Measurements from ENCODE around the gene EPHA3. TPM values are rescaled to one million over a fixed set of nuclear protein-coding genes. Genes with fewer than 3 reads are reported as not detected.

The EPHA3 gene
- total and polyA plus RNA-seq, 10 of the 15 experiments (the other 5 are each of a cell fraction or from before 2014, with no cell fraction given): 0.03 to 39.0 (median 0.07) TPM; not detected in 4

- H3K27ac ChIP-seq (ENCODE audit: control insufficient read depth, insufficient read depth): no peak overlapping the region
- no peak for FAIRE-seq
- no peak overlapping the region for H3K9ac ChIP-seq (ENCODE audit: control insufficient read depth, insufficient read depth, low read length)
- CTCF ChIA-PET: interaction anchor here (2.0 kb wide), 1 partner anchor 9 kb away, joined by 6 read pairs; no protein-coding TSS in a partner anchor
- POLR2A ChIA-PET: no interaction called here
- no peak for ATAC-seq
- SMC1A ChIA-PET (ENCODE audit: uncharacterized antibody, unreplicated experiment): interaction anchor here (1.0 to 1.3 kb wide), 3 partner anchors 9 to 18 kb away, joined by 3 to 5 read pairs (median 4); no protein-coding TSS in a partner anchor
- no peaks in the 10 kb centered on the region for H3K4me1 ChIP-seq (ENCODE audit: control insufficient read depth, insufficient read depth, low read length)
- no peak overlapping the region for H2AFZ ChIP-seq (ENCODE audit: control insufficient read depth, low read depth, low read length)
- H3K36me3 ChIP-seq (ENCODE audit: control insufficient read depth in 2 of 2, insufficient read depth in 2 of 2, low read length in 1 of 2): no peaks in the 10 kb centered on the region
- no TSS peak for BruUV-seq (replicated peaks)
- intact Hi-C loops (cut with micrococcal nuclease; ENCODE audit: unreplicated experiment): no loop called here
- no peaks in the 10 kb centered on the region for H3K9me3 ChIP-seq (replicated peaks; ENCODE audit: control insufficient read depth, insufficient read depth, low read length)
- H3K4me2 ChIP-seq (ENCODE audit: control insufficient read depth, insufficient read depth): no peak overlapping the region
- no peak overlapping the region for H3K4me3 ChIP-seq
- H3K27me3 ChIP-seq (replicated peaks in 1 of 2; ENCODE audit: control insufficient read depth in 2 of 2, insufficient read depth in 2 of 2, low read length in 1 of 2): no peaks in the 10 kb centered on the region
- no peak for DNase-seq (ENCODE audit: low read depth, low spot score)
- H3K79me2 ChIP-seq (ENCODE audit: control insufficient read depth, insufficient read depth, low read length): no peaks in the 10 kb centered on the region
- RAD21 ChIA-PET (ENCODE audit: unreplicated experiment): no interaction called here
- 0% methylated on average over 1 of the region's 1 CpG for WGBS (ENCODE audit: insufficient coverage, insufficient replicate concordance, low lambda C conversion rate, missing lambda C conversion rate)
- in situ Hi-C loops (cut with MboI): no loop called here
- no peaks in the 10 kb centered on the region for H4K20me1 ChIP-seq (ENCODE audit: control insufficient read depth, insufficient read depth)
- TF ChIP-seq IRF3 (IDR thresholded peaks at IDR 0.05): no peak
- no peak for TF ChIP-seq ZNF217 (IDR thresholded peaks at IDR 0.05)
- no peak for TF ChIP-seq ZNF687 (IDR thresholded peaks at IDR 0.05)
- no peak for TF ChIP-seq ZBTB11 (CRISPR knock-in tag; IDR thresholded peaks at IDR 0.05)
- no peak for TF ChIP-seq CUX1 (IDR thresholded peaks at IDR 0.05; ENCODE audit: insufficient replicate concordance, low read depth, low read length)
- TF ChIP-seq JUND (IDR thresholded peaks at IDR 0.05; ENCODE audit: low read depth, low read length): no peak
- TF ChIP-seq SP1 (IDR thresholded peaks at IDR 0.05; ENCODE audit: low read depth, low read length): no peak
- TF ChIP-seq TCF12 (IDR thresholded peaks at IDR 0.05; ENCODE audit: low read depth, low read length): no peak
- no peak for TF ChIP-seq PAX5 (IDR thresholded peaks at IDR 0.05; ENCODE audit: borderline replicate concordance, low read depth, low read length)
Observed at GRCh38 chr3:89297199-89297598, 189.8 kb downstream of the EPHA3 start.

All from GM12878 (cell line).